ENCODE data around the gene IL9. TPM values are rescaled to one million over a fixed set of nuclear protein-coding genes. Genes with fewer than 3 reads are reported as not detected.

IL9 gene
- total RNA-seq, 1 donor from 2014 or later: not detected

GRCh38 chr5:135869935-135870334 lies 25.7 kb downstream of the IL9 start:
- Histone ChIP-seq H3K36me3 (no peaks in the 10 kb centered on the region), H3K9me3 (no peaks in the 10 kb centered on the region), H3K4me3 (no peak overlapping the region), H3K27ac (no peak overlapping the region), H3K27me3 (ENCODE audit: low read depth) (no peaks in the 10 kb centered on the region), H3K4me1 (no peaks in the 10 kb centered on the region)
- DNase-seq (no peak), ATAC-seq (no peak)
- no peak for TF ChIP-seq CTCF (IDR thresholded peaks at IDR 0.05)
- intact Hi-C loops (cut with DNase I): no loop called here

- Histone ChIP-seq H3K27me3 (ENCODE audit: low read depth) (no peaks in the 10 kb centered on the region), H3K9me3 (no peaks in the 10 kb centered on the region), H3K36me3 (no peaks in the 10 kb centered on the region), H3K4me3 (no peak overlapping the region), H3K27ac (no peak overlapping the region), H3K4me1 (no peaks in the 10 kb centered on the region)
- TF ChIP-seq CTCF (IDR thresholded peaks at IDR 0.05): no peak
- intact Hi-C loops (cut with DNase I): no loop called here
- DNase-seq (no peak), ATAC-seq (no peak)
These were observed 26.4 kb downstream of the IL9 start for GRCh38 chr5:135869276-135869675.

GRCh38 chr5:135868681-135869080 lies 27.0 kb downstream of the IL9 start:
- Histone ChIP-seq H3K4me1 (no peaks in the 10 kb centered on the region), H3K4me3 (no peak overlapping the region), H3K27ac (no peak overlapping the region), H3K27me3 (ENCODE audit: low read depth) (no peaks in the 10 kb centered on the region), H3K9me3 (no peaks in the 10 kb centered on the region), H3K36me3 (no peaks in the 10 kb centered on the region)
- intact Hi-C loops (cut with DNase I): no loop called here
- ATAC-seq: no peak
- DNase-seq: no peak
- no peak for TF ChIP-seq CTCF (IDR thresholded peaks at IDR 0.05)

GRCh38 chr5:135867599-135867998 lies 28.0 kb downstream of the IL9 start:
- TF ChIP-seq CTCF (IDR thresholded peaks at IDR 0.05): no peak

GRCh38 chr5:135866016-135866415 lies 29.6 kb downstream of the IL9 start:
- Histone ChIP-seq H3K9me3 (no peaks in the 10 kb centered on the region), H3K27ac (no peak overlapping the region), H3K4me3 (no peak overlapping the region), H3K36me3 (no peaks in the 10 kb centered on the region), H3K4me1 (no peaks in the 10 kb centered on the region), H3K27me3 (ENCODE audit: low read depth) (no peaks in the 10 kb centered on the region)
- DNase-seq: no peak
- no peak for TF ChIP-seq CTCF (IDR thresholded peaks at IDR 0.05)
- ATAC-seq: no peak
- intact Hi-C loops (cut with DNase I): no loop called here

More at GRCh38 chr5:135867599-135867998, 28.0 kb downstream of the IL9 start:
- no peaks in the 10 kb centered on the region for H3K36me3 ChIP-seq
- no peak for ATAC-seq
- no peak overlapping the region for H3K27ac ChIP-seq
- H3K4me1 ChIP-seq: no peaks in the 10 kb centered on the region
- DNase-seq: no peak
- no peak overlapping the region for H3K4me3 ChIP-seq
- no peaks in the 10 kb centered on the region for H3K9me3 ChIP-seq
- no peaks in the 10 kb centered on the region for H3K27me3 ChIP-seq (ENCODE audit: low read depth)
- intact Hi-C loops (cut with DNase I): no loop called here
